ENCODE results near the gene FLT3.

FLT3 gene

GRCh38 chr13:27977476-27978300 lies 122.7 kb downstream of the FLT3 start:
- TF ChIP-seq POLR2A (IDR thresholded peaks at IDR 0.05; ENCODE audit: extremely low read depth, insufficient read length) = no peak
- TF ChIP-seq CTCF (IDR thresholded peaks at IDR 0.05; ENCODE audit: low read depth, low read length) = no peak
- no peak for TF ChIP-seq MAX (IDR thresholded peaks at IDR 0.05; ENCODE audit: low read depth, low read length)
- no peak for TF ChIP-seq MYC (IDR thresholded peaks at IDR 0.05; ENCODE audit: low read depth, low read length)
- no peak overlapping the region for H3K4me3 ChIP-seq (ENCODE audit: low read depth, low read length)
- DNase-seq (ENCODE audit: low read depth) = no peak

GRCh38 chr13:27976362-27977091 lies 123.8 kb downstream of the FLT3 start:
- no peak for DNase-seq (ENCODE audit: low read depth)
- TF ChIP-seq POLR2A (IDR thresholded peaks at IDR 0.05; ENCODE audit: extremely low read depth, insufficient read length) = no peak
- no peak for TF ChIP-seq MAX (IDR thresholded peaks at IDR 0.05; ENCODE audit: low read depth, low read length)
- no peak for TF ChIP-seq MYC (IDR thresholded peaks at IDR 0.05; ENCODE audit: low read depth, low read length)
- TF ChIP-seq CTCF (IDR thresholded peaks at IDR 0.05; ENCODE audit: low read depth, low read length) = no peak
- no peak overlapping the region for H3K4me3 ChIP-seq (ENCODE audit: low read depth, low read length)

GRCh38 chr13:27975564-27976361 lies 124.6 kb downstream of the FLT3 start:
- no peak for DNase-seq (ENCODE audit: low read depth)
- no peak overlapping the region for H3K4me3 ChIP-seq (ENCODE audit: low read depth, low read length)
- no peak for TF ChIP-seq MAX (IDR thresholded peaks at IDR 0.05; ENCODE audit: low read depth, low read length)
- no peak for TF ChIP-seq MYC (IDR thresholded peaks at IDR 0.05; ENCODE audit: low read depth, low read length)
- TF ChIP-seq CTCF (IDR thresholded peaks at IDR 0.05; ENCODE audit: low read depth, low read length) = no peak
- TF ChIP-seq POLR2A (IDR thresholded peaks at IDR 0.05; ENCODE audit: extremely low read depth, insufficient read length) = no peak

GRCh38 chr13:27973961-27974662 lies 126.3 kb downstream of the FLT3 start:
- TF ChIP-seq POLR2A (IDR thresholded peaks at IDR 0.05; ENCODE audit: extremely low read depth, insufficient read length) = no peak
- no peak for TF ChIP-seq MAX (IDR thresholded peaks at IDR 0.05; ENCODE audit: low read depth, low read length)
- no peak for TF ChIP-seq MYC (IDR thresholded peaks at IDR 0.05; ENCODE audit: low read depth, low read length)
- TF ChIP-seq CTCF (IDR thresholded peaks at IDR 0.05; ENCODE audit: low read depth, low read length) = no peak
- no peak overlapping the region for H3K4me3 ChIP-seq (ENCODE audit: low read depth, low read length)
- DNase-seq (ENCODE audit: low read depth) = no peak

GRCh38 chr13:27973291-27973690 lies 127.1 kb downstream of the FLT3 start:
- no peak overlapping the region for H3K4me3 ChIP-seq (ENCODE audit: low read depth, low read length)
- DNase-seq (ENCODE audit: low read depth) = no peak
- TF ChIP-seq CTCF (IDR thresholded peaks at IDR 0.05; ENCODE audit: low read depth, low read length) (no peak), MAX (IDR thresholded peaks at IDR 0.05; ENCODE audit: low read depth, low read length) (no peak), POLR2A (IDR thresholded peaks at IDR 0.05; ENCODE audit: extremely low read depth, insufficient read length) (no peak), MYC (IDR thresholded peaks at IDR 0.05; ENCODE audit: low read depth, low read length) (no peak)
